SK-N-SH (cell line): Measurements from ENCODE around the gene CNTNAP2.

Source experiments
- CTCF ChIP-seq: fragments of 200-600 bp; sonication (generic); IDR thresholded peaks from 2 replicates; pipeline ENCODE4 v1.6.1; 2017; ENCODE audit warnings: antibody characterized with exemption, mild to moderate bottlenecking, moderate library complexity
- EP300 ChIP-seq, 2 experiments: IDR thresholded peaks; 2 replicates each; pipeline versions ENCODE4 v1.4.0 to v1.6.1; 2012; ENCODE audit warnings: borderline replicate concordance in 1 of 2, low read depth in 1 of 2, low read length in 1 of 2
- EZH2phosphoT487 ChIP-seq: fragments of 200-600 bp; sonication (generic); IDR thresholded peaks from 2 replicates; pipeline ENCODE4 v1.6.1; 2017; ENCODE audit warnings: low read depth, mixed run types, mild to moderate bottlenecking, antibody characterized with exemption, moderate library complexity, borderline replicate concordance
- RAD21 ChIP-seq: IDR thresholded peaks from 2 replicates; pipeline ENCODE4 v1.6.1; 2012; ENCODE audit warnings: mild to moderate bottlenecking, low read length
- SMC3 ChIP-seq: IDR thresholded peaks from 2 replicates; pipeline ENCODE4 v1.6.1; 2012; ENCODE audit warnings: low read depth, low read length, improper control_type of control experiment
- YY1 ChIP-seq: IDR thresholded peaks from 2 replicates; pipeline ENCODE4 v1.4.0; 2012; ENCODE audit warnings: low read depth, mild to moderate bottlenecking

GRCh38 chr7:148079206-148080080, 1962.8 kb downstream of the CNTNAP2 start:
- TF ChIP-seq RAD21 (no peak), YY1 (no peak), CTCF (no peak), EZH2phosphoT487 (no peak), SMC3 (no peak), EP300 (IDR thresholded peaks at IDR 0.05; ENCODE audit: borderline replicate concordance in 1 of 2, low read depth in 1 of 2, low read length in 1 of 2) (no peak)
